ENCODE measurements around the gene RAB30.
A peak's percentile ranks its signal among the peaks of the same experiment; 100 is the strongest.

The RAB30 gene

GRCh38 chr11:83007909-83008580, 63.7 kb downstream of the RAB30 start:
- peak; percentile 46 for DNase-seq

- DNase-seq, result no peak
Observed at GRCh38 chr11:83007477-83007876, 64.2 kb downstream of the RAB30 start.

- no peak for DNase-seq
Observed at GRCh38 chr11:83006877-83007330, 64.8 kb downstream of the RAB30 start.

- DNase-seq, result no peak
Observed at GRCh38 chr11:83004746-83005556, 66.7 kb downstream of the RAB30 start.

- DNase-seq, result no peak
Observed at GRCh38 chr11:83002522-83002921, 69.2 kb downstream of the RAB30 start.

GRCh38 chr11:83002053-83002452, 69.6 kb downstream of the RAB30 start:
- DNase-seq, result no peak

- no peak for DNase-seq
Observed at GRCh38 chr11:83000381-83000780, 71.3 kb downstream of the RAB30 start.

GRCh38 chr11:82999232-82999631, 72.5 kb downstream of the RAB30 start:
- no peak for DNase-seq

- no peak for DNase-seq
Observed at GRCh38 chr11:82998697-82999096, 73.0 kb downstream of the RAB30 start.

- DNase-seq, result no peak
Observed at GRCh38 chr11:82996966-82997606, 74.6 kb downstream of the RAB30 start.

- peak; percentile 54 for DNase-seq
Observed at GRCh38 chr11:82995754-82996398, 75.8 kb downstream of the RAB30 start.

- no peak for DNase-seq
Observed at GRCh38 chr11:82995235-82995634, 76.5 kb downstream of the RAB30 start.

GRCh38 chr11:82994604-82995230, 77.0 kb downstream of the RAB30 start:
- peak; percentile 19 for DNase-seq

- no peak for DNase-seq
Observed at GRCh38 chr11:82992223-82992622, 79.5 kb downstream of the RAB30 start.

GRCh38 chr11:82989628-82990404, 81.9 kb downstream of the RAB30 start:
- DNase-seq, result no peak

- DNase-seq, result no peak
Observed at GRCh38 chr11:82988936-82989627, 82.6 kb downstream of the RAB30 start.

GRCh38 chr11:82987997-82988396, 83.7 kb downstream of the RAB30 start:
- DNase-seq, result no peak

- DNase-seq, result no peak
Observed at GRCh38 chr11:82986446-82986845, 85.3 kb downstream of the RAB30 start.

GRCh38 chr11:82981852-82982251, 89.8 kb downstream of the RAB30 start:
- peak; percentile 17 for DNase-seq

- DNase-seq, result no peak
Observed at GRCh38 chr11:82980947-82981346, 90.8 kb downstream of the RAB30 start.

GRCh38 chr11:82980292-82980691, 91.4 kb downstream of the RAB30 start:
- DNase-seq, result peak; percentile 92

Measured in EL (cell line).